Esophagus (tissue), 2 donors: ENCODE measurements around the gene RGMB. TPM values are rescaled to one million over a fixed set of nuclear protein-coding genes. Genes with fewer than 3 reads are reported as not detected.

ENCODE experiments used
- H3K27ac ChIP-seq, 2 donors: one replicate each; pipeline ENCODE4 v1.5.1; 2013; ENCODE audit warnings: low read depth in 2 of 2, mild to moderate bottlenecking in 2 of 2, inconsistent platforms in 1 of 2, low read length in 1 of 2, moderate library complexity in 1 of 2
- H3K27me3 ChIP-seq, 2 donors: one replicate each; pipeline ENCODE4 v1.6.1; 2013; ENCODE audit warnings: low read length in 2 of 2, control low read depth in 1 of 2, mild to moderate bottlenecking in 1 of 2; ENCODE audit not compliant: insufficient read depth in 2 of 2, control insufficient read depth in 1 of 2
- H3K36me3 ChIP-seq, 2 donors: one replicate each; pipeline ENCODE4 v1.6.1; 2013; ENCODE audit warnings: low read length in 1 of 2; ENCODE audit not compliant: control insufficient read depth in 2 of 2, insufficient read depth in 2 of 2
- H3K4me1 ChIP-seq, 2 donors: one replicate each; pipeline ENCODE4 v1.6.1; 2013; ENCODE audit warnings: low read length in 1 of 2; ENCODE audit not compliant: control insufficient read depth in 2 of 2, insufficient read depth in 2 of 2
- H3K4me3 ChIP-seq, 2 donors: one replicate each; pipeline ENCODE4 v1.5.1; 2013; ENCODE audit warnings: low read length in 2 of 2, mild to moderate bottlenecking in 2 of 2, low read depth in 1 of 2, moderate library complexity in 1 of 2
- H3K9me3 ChIP-seq, 2 donors: one replicate each; pipeline ENCODE4 v1.6.1; 2013; ENCODE audit warnings: mild to moderate bottlenecking in 2 of 2, low read depth in 1 of 2, low read length in 1 of 2, moderate library complexity in 1 of 2; ENCODE audit not compliant: control insufficient read depth in 2 of 2, insufficient read depth in 1 of 2
- WGBS, 2 donors: extraction: QIAGEN DNeasy Blood & Tissue Kit; methylation state at CpG; one replicate each; pipeline ENCODE4 v1.1.7; 2013; 5-methylcytosine and 5-hydroxymethylcytosine counted together
- polyA plus RNA-seq, 2 donors: library from polyadenylated mRNA; stranded (reverse); fragments of 200-250 nt; gene quantifications; one replicate each; pipeline ENCODE4 v1.2.3, GENCODE V29; 2013
- donor health status: healthy with polysubstance abuse.
- donor health status: Bipolar disorder and iron deficiency.

RGMB gene
- polyA plus RNA-seq, 2 donors, result 2.6 to 7.9 TPM

DNA sequence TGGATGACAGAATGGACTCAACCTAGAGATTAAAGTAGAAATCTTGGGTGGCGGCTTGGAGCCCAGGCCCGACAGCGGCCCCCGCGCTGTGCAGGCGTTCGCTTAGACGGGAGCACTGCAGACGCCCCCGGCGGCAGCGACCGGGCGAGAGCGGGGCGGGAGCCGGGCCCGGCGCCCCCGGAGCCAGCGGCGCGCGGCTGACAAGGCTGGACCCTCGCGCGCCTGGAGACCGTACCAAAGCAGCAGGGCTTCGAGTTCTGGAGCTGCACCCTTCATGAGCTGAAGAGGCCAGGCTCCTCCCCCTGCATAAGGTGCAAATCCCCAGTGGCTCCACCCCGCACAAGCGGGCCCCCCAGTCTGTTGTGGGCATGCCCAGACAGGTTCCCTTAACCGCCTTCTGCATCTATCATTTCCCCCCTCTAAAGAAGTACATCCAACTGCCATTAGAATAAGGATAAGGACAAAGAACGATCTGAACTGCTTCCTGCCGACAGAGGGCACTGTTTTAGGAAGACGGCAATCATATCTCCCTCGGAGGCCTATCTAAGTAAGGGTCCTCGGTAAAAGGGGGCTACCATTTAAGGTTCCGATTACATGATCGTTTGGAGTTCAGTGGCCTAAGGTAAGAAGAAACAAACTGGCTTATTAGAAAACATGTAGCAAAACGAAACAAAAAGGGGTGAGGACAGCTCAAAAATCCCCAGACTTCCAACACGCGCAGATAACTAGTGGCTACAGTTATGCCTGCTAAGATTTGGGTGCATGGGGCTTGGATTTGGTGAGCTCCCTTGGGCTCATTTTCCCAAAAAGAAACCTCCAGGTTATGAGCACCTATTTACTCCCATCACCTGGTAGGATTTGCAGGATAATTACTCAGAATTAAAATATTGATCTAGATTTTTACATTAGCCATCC is 66.3 kb downstream of the RGMB start:
- no peaks in the 10 kb centered on the region for H3K27me3 ChIP-seq
- H3K4me1 ChIP-seq, result peaks cover 3 to 6% of the 10 kb centered on the region in 2 donors
- H3K27ac ChIP-seq, result no peak overlapping the region
- H3K36me3 ChIP-seq, result no peaks in the 10 kb centered on the region
- peak overlapping the region in 1 of 2 donors; percentile 3 for H3K4me3 ChIP-seq
- WGBS, 2 donors, result 57 to 61% methylated on average over 36 to 42 of the region's 42 CpGs
- no peaks in the 10 kb centered on the region for H3K9me3 ChIP-seq

DNA sequence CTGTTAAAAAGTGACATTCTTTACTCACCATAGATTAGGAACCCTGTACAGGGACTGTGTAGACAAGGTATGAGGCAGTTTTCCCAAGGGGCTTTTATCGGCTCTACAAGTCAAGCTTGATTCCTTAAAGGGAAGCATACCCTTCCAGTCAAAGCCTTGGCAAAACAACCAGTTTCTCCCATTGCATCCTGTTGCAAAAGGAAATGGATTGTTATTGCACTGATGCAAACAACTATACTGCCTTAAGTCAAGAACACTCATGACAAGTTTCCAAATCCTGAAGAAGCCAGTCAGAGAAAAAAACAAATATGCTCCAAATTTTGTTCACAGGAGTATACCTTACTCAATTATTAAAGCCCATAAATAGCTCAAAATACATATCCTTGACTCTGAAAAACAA is 67.5 kb downstream of the RGMB start:
- Histone ChIP-seq H3K4me1 (peaks cover 3 to 6% of the 10 kb centered on the region in 2 donors), H3K36me3 (no peaks in the 10 kb centered on the region), H3K27ac (no peak overlapping the region), H3K9me3 (no peaks in the 10 kb centered on the region), H3K4me3 (no peak overlapping the region), H3K27me3 (no peaks in the 10 kb centered on the region)
- WGBS, 2 donors, result 80 to 94% methylated on average over 1 of the region's 1 CpG

DNA sequence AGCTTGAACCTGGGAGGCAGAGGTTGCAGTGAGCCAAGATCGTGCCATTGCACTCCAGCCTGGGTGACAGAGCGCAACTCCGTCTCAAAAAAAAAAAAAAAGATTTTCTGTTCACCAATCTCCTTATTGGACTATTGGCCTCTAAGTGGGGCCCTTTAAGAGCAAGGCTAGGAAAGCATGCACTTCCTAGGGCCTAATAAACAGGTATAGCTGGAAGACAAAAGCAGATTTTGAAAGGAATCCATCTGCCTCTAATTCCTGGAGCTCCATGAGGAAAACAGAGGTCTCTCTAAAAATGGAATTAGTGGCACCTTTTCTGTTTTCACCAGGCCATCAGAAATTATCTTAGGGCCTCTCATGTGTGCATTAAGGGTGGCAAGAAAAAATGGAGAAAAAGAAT is 70.0 kb downstream of the RGMB start:
- Histone ChIP-seq H3K36me3 (no peaks in the 10 kb centered on the region), H3K27ac (no peak overlapping the region), H3K27me3 (no peaks in the 10 kb centered on the region), H3K4me1 (peaks cover 2 to 3% of the 10 kb centered on the region in 2 donors), H3K9me3 (no peaks in the 10 kb centered on the region), H3K4me3 (no peak overlapping the region)
- 96 to 100% methylated on average over 3 of the region's 3 CpGs for WGBS, 2 donors

DNA sequence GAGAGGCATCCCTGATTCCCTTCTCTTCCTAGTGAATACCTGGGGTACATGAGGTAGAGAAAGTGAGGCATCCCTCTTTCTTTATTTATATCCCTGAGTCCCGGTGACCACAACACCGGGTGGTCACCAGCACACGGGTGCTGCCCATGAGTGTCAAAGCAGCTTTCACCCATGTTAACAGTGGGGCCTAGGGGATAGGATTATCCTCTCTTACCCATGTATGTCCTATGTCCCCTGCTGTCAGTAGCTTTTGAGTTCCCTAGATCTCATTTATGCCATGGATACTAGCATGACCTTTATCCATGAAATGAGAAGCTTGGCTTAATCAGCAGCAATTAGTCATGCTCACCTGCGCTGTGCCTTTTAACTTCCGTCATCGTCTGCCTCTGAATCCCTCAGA is 71.4 kb downstream of the RGMB start:
- WGBS, 2 donors, result 89 to 92% methylated on average over 6 of the region's 6 CpGs
- H3K36me3 ChIP-seq, result no peaks in the 10 kb centered on the region
- no peaks in the 10 kb centered on the region for H3K9me3 ChIP-seq
- no peak overlapping the region for H3K4me3 ChIP-seq
- H3K4me1 ChIP-seq, result no peaks in the 10 kb centered on the region
- no peak overlapping the region for H3K27ac ChIP-seq
- no peaks in the 10 kb centered on the region for H3K27me3 ChIP-seq

DNA sequence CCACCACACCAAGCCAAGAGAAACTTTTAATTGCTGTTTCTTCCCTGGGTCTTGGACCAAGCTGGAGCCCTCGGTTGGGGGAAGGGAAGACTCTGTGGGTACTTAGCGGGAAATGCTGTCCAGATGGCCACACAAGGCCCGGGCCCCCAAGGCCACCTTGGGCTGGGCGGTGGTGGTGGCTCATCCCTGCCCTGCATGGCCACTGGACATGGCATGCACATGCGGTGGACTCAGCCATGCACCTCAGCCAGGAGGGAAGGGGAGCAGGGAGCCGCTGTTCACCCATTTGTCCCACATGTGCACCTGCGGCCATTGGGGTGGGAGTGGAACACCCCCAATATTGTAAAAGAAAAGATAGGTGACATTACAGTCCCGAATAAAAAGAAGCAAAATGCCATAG is 72.4 kb downstream of the RGMB start:
- no peaks in the 10 kb centered on the region for H3K36me3 ChIP-seq
- no peaks in the 10 kb centered on the region for H3K9me3 ChIP-seq
- H3K27me3 ChIP-seq, result no peaks in the 10 kb centered on the region
- no peaks in the 10 kb centered on the region for H3K4me1 ChIP-seq
- H3K27ac ChIP-seq, result no peak overlapping the region
- WGBS, 2 donors, result 95 to 96% methylated on average over 8 of the region's 8 CpGs
- no peak overlapping the region for H3K4me3 ChIP-seq

Other genes with a start within 250 kb of the RGMB start
- 10 to 100 TPM; 10.5 to 11.2 TPM for gene CHD1, start 155.3 kb downstream of the RGMB start, polyA plus RNA-seq